Suprapubic skin (tissue), 4 donors: ENCODE measurements around the gene SLCO2A1. TPM values are rescaled to one million over a fixed set of nuclear protein-coding genes. Genes with fewer than 3 reads are reported as not detected.

Experiments
- DNase-seq, 2 donors: peaks; one replicate each; pipeline ENCODE4 v3.0.0-alpha.2; 2019; ENCODE audit warnings: low spot score in 2 of 2
- H3K27ac ChIP-seq: fragments of 200-600 bp; sonication (generic); one replicate; pipeline ENCODE4 v1.5.1; 2019
- H3K27me3 ChIP-seq: fragments of 200-600 bp; sonication (generic); one replicate; pipeline ENCODE4 v1.5.1; 2019
- H3K36me3 ChIP-seq: fragments of 200-600 bp; sonication (generic); one replicate; pipeline ENCODE4 v1.5.1; 2019
- H3K4me1 ChIP-seq: fragments of 200-600 bp; sonication (generic); one replicate; pipeline ENCODE4 v1.5.1; 2019
- H3K4me3 ChIP-seq: fragments of 200-600 bp; sonication (generic); one replicate; pipeline ENCODE4 v1.5.1; 2019; ENCODE audit warnings: mild to moderate bottlenecking
- H3K9me3 ChIP-seq: fragments of 200-600 bp; sonication (generic); one replicate; pipeline ENCODE4 v1.5.1; 2019
- EP300 ChIP-seq: sonication (generic); formaldehyde crosslinking; IDR thresholded peaks from one replicate; pipeline ENCODE4 v1.6.1; 2017; ENCODE audit warnings: antibody characterized with exemption
- POLR2A ChIP-seq, 2 donors: fragments of 450-650 bp; IDR thresholded peaks; one replicate each; pipeline ENCODE4 v1.6.1; 2017; ENCODE audit warnings: antibody characterized with exemption in 2 of 2, mild to moderate bottlenecking in 2 of 2, moderate library complexity in 2 of 2
- POLR2AphosphoS5 ChIP-seq, 3 donors: sonication (generic); formaldehyde crosslinking; IDR thresholded peaks; one replicate each; pipeline ENCODE4 v1.6.1; 2017; ENCODE audit warnings: antibody characterized with exemption in 3 of 3
- WGBS: methylation state at CpG from one replicate; pipeline ENCODE4 v1.1.5; 2018; 5-methylcytosine and 5-hydroxymethylcytosine counted together
- total RNA-seq, 4 donors: library from RNA; depleted of rRNA; stranded (reverse); fragments of >200 nt; gene quantifications; one replicate each; pipeline ENCODE4 v1.1.0, GENCODE V29; 2016
- TF ChIP-seq, protein P1 (sequence below), 2 donors: fragments of 200-600 bp in 1 of 2; fragments of 450-650 bp in 1 of 2; sonication (generic) in 1 of 2; IDR thresholded peaks; one replicate each; pipeline ENCODE4 v1.5.1; 2016 to 2019; ENCODE audit warnings: antibody characterized with exemption in 2 of 2, mild to moderate bottlenecking in 1 of 2, moderate library complexity in 1 of 2

The SLCO2A1 gene
- total RNA-seq, 4 donors from 2014 or later: 25.0 to 38.7 (median 29.4) TPM

DNA sequence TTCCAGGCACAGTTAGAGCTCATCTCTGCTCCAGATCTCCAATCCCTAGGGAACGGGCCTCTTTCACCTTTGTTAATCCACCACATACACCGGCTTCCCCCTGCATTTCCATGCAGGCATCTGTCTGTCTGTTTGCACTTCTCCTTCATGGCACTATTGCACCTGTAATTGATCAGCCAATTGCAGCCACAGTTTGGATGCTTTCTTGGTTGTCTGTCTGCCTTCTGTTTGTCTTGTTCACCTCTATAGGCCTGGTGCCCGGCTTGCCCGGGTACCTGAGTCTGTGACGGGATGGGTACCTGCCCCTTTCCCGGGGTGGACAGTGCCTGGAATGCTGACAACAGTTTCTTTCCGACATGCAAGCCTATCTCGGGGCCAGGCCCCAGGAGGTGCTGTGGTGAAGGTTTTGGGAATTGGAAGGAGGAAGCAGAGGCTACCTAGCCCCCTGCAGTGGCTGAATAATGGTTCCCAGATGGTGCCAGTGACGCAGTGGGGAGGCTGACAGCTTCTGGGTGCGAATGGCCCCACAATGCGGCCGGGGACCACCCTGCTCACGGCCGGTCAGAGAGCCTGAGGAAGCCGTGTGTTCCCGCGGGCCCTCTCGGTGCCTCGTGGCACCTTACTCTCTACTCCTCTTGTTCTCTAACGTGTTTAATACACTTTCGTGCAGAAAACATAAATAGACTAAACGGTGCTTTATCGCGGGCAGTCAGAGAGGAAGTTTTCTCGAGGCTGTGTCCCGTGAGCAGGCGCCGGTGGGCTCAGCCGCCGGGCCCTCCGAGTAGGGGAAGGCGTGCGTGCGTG is 102.8 kb downstream of the SLCO2A1 start:
- H3K27ac ChIP-seq: no peak overlapping the region
- peak in 1 of 2 donors; percentile 74 for DNase-seq
- peak overlapping the region; percentile 55 for H3K4me3 ChIP-seq
- 35% methylated on average over 20 of the region's 34 CpGs for WGBS
- H3K27me3 ChIP-seq: no peaks in the 10 kb centered on the region
- no peak for TF ChIP-seq EP300
- TF ChIP-seq POLR2AphosphoS5 (IDR thresholded peaks at IDR 0.05): no peak
- TF ChIP-seq, protein P1, sequence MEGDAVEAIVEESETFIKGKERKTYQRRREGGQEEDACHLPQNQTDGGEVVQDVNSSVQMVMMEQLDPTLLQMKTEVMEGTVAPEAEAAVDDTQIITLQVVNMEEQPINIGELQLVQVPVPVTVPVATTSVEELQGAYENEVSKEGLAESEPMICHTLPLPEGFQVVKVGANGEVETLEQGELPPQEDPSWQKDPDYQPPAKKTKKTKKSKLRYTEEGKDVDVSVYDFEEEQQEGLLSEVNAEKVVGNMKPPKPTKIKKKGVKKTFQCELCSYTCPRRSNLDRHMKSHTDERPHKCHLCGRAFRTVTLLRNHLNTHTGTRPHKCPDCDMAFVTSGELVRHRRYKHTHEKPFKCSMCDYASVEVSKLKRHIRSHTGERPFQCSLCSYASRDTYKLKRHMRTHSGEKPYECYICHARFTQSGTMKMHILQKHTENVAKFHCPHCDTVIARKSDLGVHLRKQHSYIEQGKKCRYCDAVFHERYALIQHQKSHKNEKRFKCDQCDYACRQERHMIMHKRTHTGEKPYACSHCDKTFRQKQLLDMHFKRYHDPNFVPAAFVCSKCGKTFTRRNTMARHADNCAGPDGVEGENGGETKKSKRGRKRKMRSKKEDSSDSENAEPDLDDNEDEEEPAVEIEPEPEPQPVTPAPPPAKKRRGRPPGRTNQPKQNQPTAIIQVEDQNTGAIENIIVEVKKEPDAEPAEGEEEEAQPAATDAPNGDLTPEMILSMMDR (IDR thresholded peaks at IDR 0.05): no peak
- TF ChIP-seq POLR2A (IDR thresholded peaks at IDR 0.05): no peak
- H3K9me3 ChIP-seq: no peaks in the 10 kb centered on the region
- no peaks in the 10 kb centered on the region for H3K36me3 ChIP-seq
- H3K4me1 ChIP-seq: peaks cover 16% of the 10 kb centered on the region

DNA sequence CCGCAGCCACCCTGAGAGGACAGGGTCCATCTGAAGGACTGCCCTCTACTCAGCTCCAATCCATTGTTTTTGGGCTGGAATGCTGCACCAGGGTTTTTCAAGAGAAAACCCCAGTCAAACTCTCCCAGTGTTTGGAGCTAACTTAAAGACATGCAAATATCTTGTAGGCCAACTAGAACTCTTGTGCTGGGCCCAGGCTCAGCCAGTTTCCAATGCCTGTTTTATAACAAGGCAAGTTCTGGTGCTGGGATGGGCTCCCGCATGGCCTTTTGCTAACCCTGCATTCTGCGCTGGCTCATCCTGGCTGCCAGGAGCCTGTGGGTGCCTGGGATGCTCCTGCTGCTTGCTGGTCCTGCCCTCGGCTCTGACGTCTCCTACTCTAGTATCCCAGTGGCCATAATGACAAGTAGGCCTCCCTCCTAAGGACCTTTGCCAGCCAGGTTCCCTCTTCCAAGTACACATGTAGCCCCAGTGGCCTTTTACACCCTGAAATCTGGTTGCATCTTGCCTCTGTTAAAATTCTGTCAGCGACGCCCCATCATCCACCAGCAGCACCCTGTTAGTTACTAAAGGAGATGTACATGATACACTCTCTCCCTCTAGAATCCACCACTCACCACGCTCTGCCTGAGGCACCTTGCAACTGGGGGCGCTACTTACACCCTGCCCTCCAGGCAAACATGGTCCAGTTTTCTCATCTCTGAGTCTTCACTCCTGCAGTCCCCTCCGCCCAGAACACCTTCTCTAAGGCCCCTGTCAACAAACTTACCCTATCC is 103.6 kb downstream of the SLCO2A1 start:
- DNase-seq: peak in 1 of 2 donors; percentile 67
- TF ChIP-seq POLR2A (IDR thresholded peaks at IDR 0.05): no peak
- no peak for TF ChIP-seq POLR2AphosphoS5 (IDR thresholded peaks at IDR 0.05)
- TF ChIP-seq, protein P1 (IDR thresholded peaks at IDR 0.05): no peak
- TF ChIP-seq EP300: no peak
- WGBS: 95% methylated on average over 10 of the region's 10 CpGs
- no peak overlapping the region for H3K27ac ChIP-seq
- H3K4me3 ChIP-seq: no peak overlapping the region
- no peaks in the 10 kb centered on the region for H3K9me3 ChIP-seq
- peaks cover 16% of the 10 kb centered on the region for H3K4me1 ChIP-seq
- no peaks in the 10 kb centered on the region for H3K36me3 ChIP-seq
- H3K27me3 ChIP-seq: no peaks in the 10 kb centered on the region

DNA sequence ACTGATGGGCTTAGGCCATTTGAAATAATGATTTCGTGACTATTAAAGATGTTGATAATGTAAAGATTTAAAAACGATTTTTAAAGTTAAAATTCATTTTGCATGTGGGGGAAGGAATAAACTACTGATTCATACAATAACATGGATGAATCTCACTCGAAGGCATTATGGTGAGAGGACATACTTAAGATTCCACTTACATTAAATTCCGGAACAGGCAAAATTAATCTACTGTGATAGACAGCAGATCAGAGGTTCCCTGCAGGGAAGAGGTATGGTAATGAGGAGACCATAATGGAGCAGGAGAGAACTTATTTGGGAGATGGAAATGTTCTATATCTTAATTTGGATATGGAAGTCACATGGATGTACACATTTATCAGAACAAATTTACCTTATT is 105.7 kb downstream of the SLCO2A1 start:
- WGBS: 68% methylated on average over 4 of the region's 4 CpGs
- no peak overlapping the region for H3K4me3 ChIP-seq
- H3K36me3 ChIP-seq: no peaks in the 10 kb centered on the region
- H3K27ac ChIP-seq: no peak overlapping the region
- H3K9me3 ChIP-seq: no peaks in the 10 kb centered on the region
- DNase-seq: no peak
- H3K4me1 ChIP-seq: peaks cover 16% of the 10 kb centered on the region
- no peaks in the 10 kb centered on the region for H3K27me3 ChIP-seq
- no peak for TF ChIP-seq POLR2AphosphoS5 (IDR thresholded peaks at IDR 0.05)
- TF ChIP-seq POLR2A (IDR thresholded peaks at IDR 0.05): no peak
- no peak for TF ChIP-seq EP300
- TF ChIP-seq, protein P1 (IDR thresholded peaks at IDR 0.05): no peak

GRCh38 chr3:133921592-133921991 is 108.1 kb downstream of the SLCO2A1 start:
- no peaks in the 10 kb centered on the region for H3K9me3 ChIP-seq
- TF ChIP-seq POLR2AphosphoS5 (IDR thresholded peaks at IDR 0.05) (no peak), POLR2A (IDR thresholded peaks at IDR 0.05) (no peak), EP300 (no peak)
- TF ChIP-seq, protein P1 (IDR thresholded peaks at IDR 0.05): no peak
- no peaks in the 10 kb centered on the region for H3K4me1 ChIP-seq
- H3K36me3 ChIP-seq: no peaks in the 10 kb centered on the region
- no peak overlapping the region for H3K4me3 ChIP-seq
- WGBS: 98% methylated on average over 1 of the region's 1 CpG
- H3K27me3 ChIP-seq: no peaks in the 10 kb centered on the region
- no peak for DNase-seq
- no peak overlapping the region for H3K27ac ChIP-seq

- no peaks in the 10 kb centered on the region for H3K36me3 ChIP-seq
- no peak for DNase-seq
Measured at GRCh38 chr3:133917144-133917543, 112.6 kb downstream of the SLCO2A1 start.

More at GRCh38 chr3:133917144-133917543, 112.6 kb downstream of the SLCO2A1 start:
- Histone ChIP-seq H3K4me1 (no peaks in the 10 kb centered on the region), H3K4me3 (no peak overlapping the region), H3K9me3 (no peaks in the 10 kb centered on the region), H3K27ac (no peak overlapping the region), H3K27me3 (peaks cover 5% of the 10 kb centered on the region)
- TF ChIP-seq EP300 (no peak), POLR2A (IDR thresholded peaks at IDR 0.05) (no peak), POLR2AphosphoS5 (IDR thresholded peaks at IDR 0.05) (no peak)
- TF ChIP-seq, protein P1 (IDR thresholded peaks at IDR 0.05): no peak
